ENCODE measurements around the gene NUB1.

Gene NUB1

GRCh38 chr7:151345576-151346469 lies 4.2 kb downstream of the NUB1 start:
- DNase-seq (ENCODE audit: low read depth) = no peak

GRCh38 chr7:151346470-151346769 lies 4.8 kb downstream of the NUB1 start:
- no peak for DNase-seq (ENCODE audit: low read depth)

GRCh38 chr7:151347200-151347599 lies 5.6 kb downstream of the NUB1 start:
- no peak for DNase-seq (ENCODE audit: low read depth)

- DNase-seq (ENCODE audit: low read depth) = no peak
These were observed 7.4 kb downstream of the NUB1 start for GRCh38 chr7:151348970-151349369.

- DNase-seq (ENCODE audit: low read depth) = no peak
These were observed 7.9 kb downstream of the NUB1 start for GRCh38 chr7:151349507-151349853.

- DNase-seq (ENCODE audit: low read depth) = no peak
These were observed 9.4 kb downstream of the NUB1 start for GRCh38 chr7:151351027-151351426.

- DNase-seq (ENCODE audit: low read depth) = no peak
These were observed 10.4 kb downstream of the NUB1 start for GRCh38 chr7:151351967-151352366.

GRCh38 chr7:151352512-151352911 lies 10.9 kb downstream of the NUB1 start:
- no peak for DNase-seq (ENCODE audit: low read depth)

- DNase-seq (ENCODE audit: low read depth) = no peak
These were observed 19.8 kb downstream of the NUB1 start for GRCh38 chr7:151361193-151361959.

- DNase-seq (ENCODE audit: low read depth) = no peak
These were observed 21.6 kb downstream of the NUB1 start for GRCh38 chr7:151363182-151363581.

GRCh38 chr7:151366166-151366879 lies 24.7 kb downstream of the NUB1 start:
- DNase-seq (ENCODE audit: low read depth) = no peak

- no peak for DNase-seq (ENCODE audit: low read depth)
These were observed 25.2 kb downstream of the NUB1 start for GRCh38 chr7:151366880-151367222.

- DNase-seq (ENCODE audit: low read depth) = no peak
These were observed 25.7 kb downstream of the NUB1 start for GRCh38 chr7:151367284-151367683.

- DNase-seq (ENCODE audit: low read depth) = peak; percentile 11
These were observed 26.5 kb downstream of the NUB1 start for GRCh38 chr7:151368136-151368571.

GRCh38 chr7:151371266-151371665 lies 29.7 kb downstream of the NUB1 start:
- DNase-seq (ENCODE audit: low read depth) = no peak

- no peak for DNase-seq (ENCODE audit: low read depth)
These were observed 31.1 kb downstream of the NUB1 start for GRCh38 chr7:151372612-151373265.

GRCh38 chr7:151373599-151373998 lies 32.0 kb downstream of the NUB1 start:
- no peak for DNase-seq (ENCODE audit: low read depth)

- DNase-seq (ENCODE audit: low read depth) = no peak
These were observed 32.5 kb downstream of the NUB1 start for GRCh38 chr7:151374139-151374538.

- no peak for DNase-seq (ENCODE audit: low read depth)
These were observed 33.1 kb downstream of the NUB1 start for GRCh38 chr7:151374726-151375125.

GRCh38 chr7:151375530-151376217 lies 34.1 kb downstream of the NUB1 start:
- DNase-seq (ENCODE audit: low read depth) = no peak

- DNase-seq (ENCODE audit: low read depth) = no peak
These were observed 34.7 kb downstream of the NUB1 start for GRCh38 chr7:151376218-151376902.
